ENCODE data around the gene KRTAP4-16.

DNA sequence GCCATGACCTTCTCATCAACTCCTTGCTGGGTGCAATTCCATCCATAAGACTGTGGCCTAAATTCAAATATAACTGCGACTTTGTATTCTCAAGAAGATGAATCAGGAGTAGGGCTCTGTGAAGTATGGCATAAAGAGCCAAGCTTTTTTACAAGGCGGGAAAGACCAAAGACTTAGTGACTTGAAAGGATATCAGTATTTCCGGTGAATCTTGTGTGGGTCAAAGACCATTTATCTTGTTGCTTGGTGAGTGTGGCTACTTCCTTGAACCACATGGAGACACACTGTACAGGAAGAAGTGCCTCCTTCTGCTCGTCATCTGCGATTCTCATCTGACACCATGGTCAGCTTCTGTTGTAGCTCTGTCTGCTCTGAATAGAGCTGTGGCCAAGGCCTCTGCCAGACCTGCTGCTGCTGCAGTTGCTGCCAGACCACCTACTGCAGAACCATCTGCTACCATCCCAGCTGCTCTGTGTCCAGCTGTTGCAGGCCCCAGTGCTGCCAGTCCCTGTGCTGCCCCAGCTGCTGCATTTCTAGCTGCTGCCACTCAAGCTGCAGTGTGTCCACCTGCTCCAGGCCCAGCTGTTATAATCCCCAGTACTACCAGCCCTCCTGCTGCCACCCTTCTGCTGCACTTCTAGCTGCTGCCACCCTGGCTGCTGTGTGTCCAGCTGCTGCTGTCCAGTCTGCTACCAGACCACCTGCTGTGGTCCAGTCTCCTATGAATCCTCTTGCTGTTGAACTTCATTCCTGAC is 30.2 kb downstream of the KRTAP4-16 start:
- TF ChIP-seq, protein P1, sequence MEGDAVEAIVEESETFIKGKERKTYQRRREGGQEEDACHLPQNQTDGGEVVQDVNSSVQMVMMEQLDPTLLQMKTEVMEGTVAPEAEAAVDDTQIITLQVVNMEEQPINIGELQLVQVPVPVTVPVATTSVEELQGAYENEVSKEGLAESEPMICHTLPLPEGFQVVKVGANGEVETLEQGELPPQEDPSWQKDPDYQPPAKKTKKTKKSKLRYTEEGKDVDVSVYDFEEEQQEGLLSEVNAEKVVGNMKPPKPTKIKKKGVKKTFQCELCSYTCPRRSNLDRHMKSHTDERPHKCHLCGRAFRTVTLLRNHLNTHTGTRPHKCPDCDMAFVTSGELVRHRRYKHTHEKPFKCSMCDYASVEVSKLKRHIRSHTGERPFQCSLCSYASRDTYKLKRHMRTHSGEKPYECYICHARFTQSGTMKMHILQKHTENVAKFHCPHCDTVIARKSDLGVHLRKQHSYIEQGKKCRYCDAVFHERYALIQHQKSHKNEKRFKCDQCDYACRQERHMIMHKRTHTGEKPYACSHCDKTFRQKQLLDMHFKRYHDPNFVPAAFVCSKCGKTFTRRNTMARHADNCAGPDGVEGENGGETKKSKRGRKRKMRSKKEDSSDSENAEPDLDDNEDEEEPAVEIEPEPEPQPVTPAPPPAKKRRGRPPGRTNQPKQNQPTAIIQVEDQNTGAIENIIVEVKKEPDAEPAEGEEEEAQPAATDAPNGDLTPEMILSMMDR (IDR thresholded peaks at IDR 0.05) = no peak
- no peak for TF ChIP-seq POLR2A (IDR thresholded peaks at IDR 0.05)

Measured in uterus (tissue), 2 donors.